Subcutaneous abdominal adipose tissue (tissue), 5 donors: ENCODE measurements around the gene ANO7.

Source experiments
- H3K27ac ChIP-seq: one replicate; pipeline ENCODE4 v1.7.0; 2013; ENCODE audit warnings: low read depth, mild to moderate bottlenecking, inconsistent platforms, low read length, moderate library complexity
- H3K27me3 ChIP-seq, 5 donors: one replicate each; pipeline ENCODE4 v1.7.0; 2013; ENCODE audit warnings: low read length in 5 of 5, inconsistent platforms in 1 of 5; ENCODE audit not compliant: control insufficient read depth in 5 of 5, insufficient read depth in 4 of 5
- H3K36me3 ChIP-seq, 5 donors: one replicate each; pipeline ENCODE4 v1.7.0; 2013; ENCODE audit warnings: low read length in 5 of 5; ENCODE audit not compliant: control insufficient read depth in 5 of 5, insufficient read depth in 5 of 5
- H3K4me1 ChIP-seq, 5 donors: one replicate each; pipeline ENCODE4 v1.7.0; 2013; ENCODE audit warnings: low read length in 5 of 5, mild to moderate bottlenecking in 3 of 5, moderate library complexity in 1 of 5; ENCODE audit not compliant: control insufficient read depth in 5 of 5, insufficient read depth in 5 of 5
- H3K4me3 ChIP-seq, 5 donors: one replicate each; pipeline ENCODE4 v1.7.0; 2013; ENCODE audit warnings: low read length in 5 of 5, low read depth in 1 of 5
- H3K9ac ChIP-seq, 5 donors: one replicate each; pipeline ENCODE4 v1.7.0; 2013; ENCODE audit warnings: low read length in 5 of 5, mild to moderate bottlenecking in 4 of 5, moderate library complexity in 3 of 5
- H3K9me3 ChIP-seq, 5 donors: one replicate each; pipeline ENCODE4 v1.7.0; 2013; ENCODE audit warnings: low read length in 5 of 5; ENCODE audit not compliant: control insufficient read depth in 5 of 5
- donor health status: healthy.
- donor health status: healthy.
- donor health status: healthy.
- donor health status: healthy.
- donor health status: healthy.

Gene ANO7

GRCh38 chr2:241214766-241215165 lies 26.3 kb downstream of the ANO7 start:
- H3K36me3 ChIP-seq = no peaks in the 10 kb centered on the region
- H3K27me3 ChIP-seq = peaks cover 0 to 4% (median 0%) of the 10 kb centered on the region in 5 donors
- H3K4me1 ChIP-seq = peaks cover 0 to 15% (median 14%) of the 10 kb centered on the region in 5 donors
- no peaks in the 10 kb centered on the region for H3K9me3 ChIP-seq
- H3K4me3 ChIP-seq = no peak overlapping the region
- no peak overlapping the region for H3K9ac ChIP-seq
- H3K27ac ChIP-seq = no peak overlapping the region

- H3K27me3 ChIP-seq = peaks cover 0 to 4% (median 0%) of the 10 kb centered on the region in 5 donors
- H3K36me3 ChIP-seq = no peaks in the 10 kb centered on the region
- H3K9me3 ChIP-seq = no peaks in the 10 kb centered on the region
- no peak overlapping the region for H3K4me3 ChIP-seq
- peaks cover 0 to 15% (median 14%) of the 10 kb centered on the region in 5 donors for H3K4me1 ChIP-seq
- H3K9ac ChIP-seq = no peak overlapping the region
- no peak overlapping the region for H3K27ac ChIP-seq
These were observed 26.9 kb downstream of the ANO7 start for GRCh38 chr2:241215421-241215820.

- Histone ChIP-seq H3K9ac (no peak overlapping the region), H3K9me3 (no peaks in the 10 kb centered on the region), H3K36me3 (no peaks in the 10 kb centered on the region), H3K4me1 (peaks cover 0 to 15% (median 14%) of the 10 kb centered on the region in 5 donors), H3K27ac (no peak overlapping the region), H3K4me3 (no peak overlapping the region), H3K27me3 (peaks cover 0 to 4% (median 0%) of the 10 kb centered on the region in 5 donors)
These were observed 27.8 kb downstream of the ANO7 start for GRCh38 chr2:241216211-241216761.

GRCh38 chr2:241217320-241218031 lies 29.0 kb downstream of the ANO7 start:
- Histone ChIP-seq H3K4me1 (peaks cover 0 to 15% (median 14%) of the 10 kb centered on the region in 5 donors), H3K27me3 (peaks cover 0 to 3% (median 0%) of the 10 kb centered on the region in 5 donors), H3K9me3 (no peaks in the 10 kb centered on the region), H3K27ac (peak overlapping the region; percentile 37), H3K4me3 (peak overlapping the region in 4 of 5 donors; percentile 56 to 69 (median 61)), H3K9ac (peak overlapping the region in 1 of 5 donors; percentile 45), H3K36me3 (no peaks in the 10 kb centered on the region)

- H3K36me3 ChIP-seq = no peaks in the 10 kb centered on the region
- H3K4me3 ChIP-seq = peak overlapping the region; percentile 51 to 63 (median 61)
- H3K27me3 ChIP-seq = peaks cover 0 to 2% (median 0%) of the 10 kb centered on the region in 5 donors
- H3K9me3 ChIP-seq = no peaks in the 10 kb centered on the region
- H3K4me1 ChIP-seq = peaks cover 0 to 16% (median 14%) of the 10 kb centered on the region in 5 donors
- H3K27ac ChIP-seq = no peak overlapping the region
- H3K9ac ChIP-seq = peak overlapping the region in 3 of 5 donors; percentile 47 to 70 (median 48)
These were observed 29.9 kb downstream of the ANO7 start for GRCh38 chr2:241218131-241219029.

- H3K27ac ChIP-seq = no peak overlapping the region
- peak overlapping the region in 1 of 5 donors; percentile 47 for H3K9ac ChIP-seq
- peaks cover 0 to 22% (median 17%) of the 10 kb centered on the region in 5 donors for H3K4me1 ChIP-seq
- H3K36me3 ChIP-seq = no peaks in the 10 kb centered on the region
- no peaks in the 10 kb centered on the region for H3K9me3 ChIP-seq
- peak overlapping the region in 3 of 5 donors; percentile 57 to 63 (median 61) for H3K4me3 ChIP-seq
- peaks cover 0 to 2% (median 0%) of the 10 kb centered on the region in 5 donors for H3K27me3 ChIP-seq
These were observed 30.5 kb downstream of the ANO7 start for GRCh38 chr2:241219030-241219382.

GRCh38 chr2:241219856-241220356 lies 31.4 kb downstream of the ANO7 start:
- no peak overlapping the region for H3K9ac ChIP-seq
- no peaks in the 10 kb centered on the region for H3K36me3 ChIP-seq
- no peak overlapping the region for H3K27ac ChIP-seq
- no peaks in the 10 kb centered on the region for H3K9me3 ChIP-seq
- no peak overlapping the region for H3K4me3 ChIP-seq
- peaks cover 0 to 2% (median 0%) of the 10 kb centered on the region in 5 donors for H3K27me3 ChIP-seq
- peaks cover 0 to 28% (median 24%) of the 10 kb centered on the region in 5 donors for H3K4me1 ChIP-seq

- H3K4me1 ChIP-seq = peaks cover 0 to 24% (median 21%) of the 10 kb centered on the region in 5 donors
- H3K9me3 ChIP-seq = no peaks in the 10 kb centered on the region
- peaks cover 0 to 31% (median 28%) of the 10 kb centered on the region in 5 donors for H3K36me3 ChIP-seq
- peak overlapping the region in 1 of 5 donors; percentile 43 for H3K9ac ChIP-seq
- H3K4me3 ChIP-seq = no peak overlapping the region
- no peaks in the 10 kb centered on the region for H3K27me3 ChIP-seq
- no peak overlapping the region for H3K27ac ChIP-seq
These were observed 34.9 kb downstream of the ANO7 start for GRCh38 chr2:241223211-241224017.
